ENCODE data around the gene TOX2. TPM values are rescaled to one million over a fixed set of nuclear protein-coding genes. Genes with fewer than 3 reads are reported as not detected.

The TOX2 gene
- total RNA-seq, 1 experiment from 2014 or later, result 85.4 TPM

DNA sequence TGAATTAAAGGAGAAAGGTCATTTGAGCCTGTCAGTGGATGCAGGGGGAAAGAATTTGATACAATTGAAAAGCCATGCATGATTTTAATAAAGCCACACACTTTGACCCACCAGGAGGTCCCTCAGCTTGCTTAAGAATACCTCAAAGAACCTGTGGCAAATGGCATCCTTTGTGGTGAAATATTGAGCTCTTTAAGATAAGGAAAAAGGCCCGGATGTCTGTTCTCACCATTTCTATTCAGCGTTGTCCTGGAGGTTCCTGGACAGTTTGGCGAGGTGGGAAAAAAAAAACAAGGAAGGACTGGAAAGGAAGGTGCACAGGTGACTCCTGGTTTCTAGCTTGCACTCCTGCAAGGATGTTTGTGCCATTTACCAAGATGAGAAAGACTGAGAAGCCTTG is 91.0 kb downstream of the TOX2 start:
- no TSS peak for BruUV-seq (replicated peaks)
- Histone ChIP-seq H3K27me3 (ENCODE audit: control insufficient read depth, insufficient read depth, low read length) (no peaks in the 10 kb centered on the region), H3K36me3 (ENCODE audit: control insufficient read depth, insufficient read depth, low read length) (no peaks in the 10 kb centered on the region), H3K4me3 (ENCODE audit: low read depth in 2 of 2, low read length in 2 of 2) (no peak overlapping the region), H3K9me3 (ENCODE audit: control insufficient read depth, insufficient read depth, low read depth, low read length) (no peaks in the 10 kb centered on the region), H3K27ac (ENCODE audit: low read length) (no peak overlapping the region), H3K4me1 (ENCODE audit: control insufficient read depth, insufficient read depth, low read length) (peaks cover 4% of the 10 kb centered on the region)
- ATAC-seq (no peak), DNase-seq (ENCODE audit: low read depth, low spot score) (no peak)
- in situ Hi-C loops (cut with HindIII; ENCODE audit: low pct_unique_long_range_greater_than_20kb, low sequenced_read_pairs), result no loop called here
- ChIA-PET POLR2A (no interaction called here), CTCF (no interaction called here)
- intact Hi-C loops (cut with micrococcal nuclease; ENCODE audit: unreplicated experiment), result no loop called here
- TF ChIP-seq, protein P1, sequence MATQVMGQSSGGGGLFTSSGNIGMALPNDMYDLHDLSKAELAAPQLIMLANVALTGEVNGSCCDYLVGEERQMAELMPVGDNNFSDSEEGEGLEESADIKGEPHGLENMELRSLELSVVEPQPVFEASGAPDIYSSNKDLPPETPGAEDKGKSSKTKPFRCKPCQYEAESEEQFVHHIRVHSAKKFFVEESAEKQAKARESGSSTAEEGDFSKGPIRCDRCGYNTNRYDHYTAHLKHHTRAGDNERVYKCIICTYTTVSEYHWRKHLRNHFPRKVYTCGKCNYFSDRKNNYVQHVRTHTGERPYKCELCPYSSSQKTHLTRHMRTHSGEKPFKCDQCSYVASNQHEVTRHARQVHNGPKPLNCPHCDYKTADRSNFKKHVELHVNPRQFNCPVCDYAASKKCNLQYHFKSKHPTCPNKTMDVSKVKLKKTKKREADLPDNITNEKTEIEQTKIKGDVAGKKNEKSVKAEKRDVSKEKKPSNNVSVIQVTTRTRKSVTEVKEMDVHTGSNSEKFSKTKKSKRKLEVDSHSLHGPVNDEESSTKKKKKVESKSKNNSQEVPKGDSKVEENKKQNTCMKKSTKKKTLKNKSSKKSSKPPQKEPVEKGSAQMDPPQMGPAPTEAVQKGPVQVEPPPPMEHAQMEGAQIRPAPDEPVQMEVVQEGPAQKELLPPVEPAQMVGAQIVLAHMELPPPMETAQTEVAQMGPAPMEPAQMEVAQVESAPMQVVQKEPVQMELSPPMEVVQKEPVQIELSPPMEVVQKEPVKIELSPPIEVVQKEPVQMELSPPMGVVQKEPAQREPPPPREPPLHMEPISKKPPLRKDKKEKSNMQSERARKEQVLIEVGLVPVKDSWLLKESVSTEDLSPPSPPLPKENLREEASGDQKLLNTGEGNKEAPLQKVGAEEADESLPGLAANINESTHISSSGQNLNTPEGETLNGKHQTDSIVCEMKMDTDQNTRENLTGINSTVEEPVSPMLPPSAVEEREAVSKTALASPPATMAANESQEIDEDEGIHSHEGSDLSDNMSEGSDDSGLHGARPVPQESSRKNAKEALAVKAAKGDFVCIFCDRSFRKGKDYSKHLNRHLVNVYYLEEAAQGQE (IDR thresholded peaks at IDR 0.05; ENCODE audit: insufficient read depth in 1 of 2, low read depth in 2 of 2, low read length in 1 of 2), result no peak
- no peak for TF ChIP-seq SIN3A (IDR thresholded peaks at IDR 0.05; ENCODE audit: borderline replicate concordance, insufficient read depth, low read depth, low read length)
- no peak for TF ChIP-seq TCF7L2 (IDR thresholded peaks at IDR 0.05; ENCODE audit: low read depth, low read length)
- no peak for TF ChIP-seq POLR2AphosphoS5 (IDR thresholded peaks at IDR 0.05; ENCODE audit: low read depth, low read length)
- TF ChIP-seq, protein P2, sequence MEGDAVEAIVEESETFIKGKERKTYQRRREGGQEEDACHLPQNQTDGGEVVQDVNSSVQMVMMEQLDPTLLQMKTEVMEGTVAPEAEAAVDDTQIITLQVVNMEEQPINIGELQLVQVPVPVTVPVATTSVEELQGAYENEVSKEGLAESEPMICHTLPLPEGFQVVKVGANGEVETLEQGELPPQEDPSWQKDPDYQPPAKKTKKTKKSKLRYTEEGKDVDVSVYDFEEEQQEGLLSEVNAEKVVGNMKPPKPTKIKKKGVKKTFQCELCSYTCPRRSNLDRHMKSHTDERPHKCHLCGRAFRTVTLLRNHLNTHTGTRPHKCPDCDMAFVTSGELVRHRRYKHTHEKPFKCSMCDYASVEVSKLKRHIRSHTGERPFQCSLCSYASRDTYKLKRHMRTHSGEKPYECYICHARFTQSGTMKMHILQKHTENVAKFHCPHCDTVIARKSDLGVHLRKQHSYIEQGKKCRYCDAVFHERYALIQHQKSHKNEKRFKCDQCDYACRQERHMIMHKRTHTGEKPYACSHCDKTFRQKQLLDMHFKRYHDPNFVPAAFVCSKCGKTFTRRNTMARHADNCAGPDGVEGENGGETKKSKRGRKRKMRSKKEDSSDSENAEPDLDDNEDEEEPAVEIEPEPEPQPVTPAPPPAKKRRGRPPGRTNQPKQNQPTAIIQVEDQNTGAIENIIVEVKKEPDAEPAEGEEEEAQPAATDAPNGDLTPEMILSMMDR (IDR thresholded peaks at IDR 0.05), result no peak

DNA sequence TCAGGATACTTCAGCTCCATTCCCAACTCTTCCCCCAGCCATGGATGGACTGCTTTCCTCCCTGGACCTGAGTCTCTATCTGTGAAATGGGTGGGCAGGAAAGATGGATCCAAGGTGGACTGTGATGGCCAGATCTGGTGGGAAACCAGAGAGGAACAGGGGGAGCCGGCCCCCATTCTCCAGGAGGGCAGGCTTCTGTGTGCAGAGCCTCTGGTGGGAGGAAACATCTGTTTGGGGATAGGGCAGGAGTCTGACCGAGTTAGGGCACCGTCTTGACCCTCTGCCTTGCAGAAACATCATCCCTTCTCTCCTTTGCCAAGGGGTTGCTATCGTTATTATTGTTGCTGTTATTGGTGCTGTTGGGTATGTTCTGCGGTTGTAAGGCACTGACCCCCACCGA is 91.5 kb downstream of the TOX2 start:
- no TSS peak for BruUV-seq (replicated peaks)
- no peak overlapping the region for H3K27ac ChIP-seq (ENCODE audit: low read length)
- no peaks in the 10 kb centered on the region for H3K9me3 ChIP-seq (ENCODE audit: control insufficient read depth, insufficient read depth, low read depth, low read length)
- H3K4me3 ChIP-seq (ENCODE audit: low read depth in 2 of 2, low read length in 2 of 2), result no peak overlapping the region
- TF ChIP-seq POLR2AphosphoS5 (IDR thresholded peaks at IDR 0.05; ENCODE audit: low read depth, low read length) (no peak), SIN3A (IDR thresholded peaks at IDR 0.05; ENCODE audit: borderline replicate concordance, insufficient read depth, low read depth, low read length) (no peak), TCF7L2 (IDR thresholded peaks at IDR 0.05; ENCODE audit: low read depth, low read length) (no peak)
- TF ChIP-seq, protein P1 (IDR thresholded peaks at IDR 0.05; ENCODE audit: insufficient read depth in 1 of 2, low read depth in 2 of 2, low read length in 1 of 2), result no peak
- TF ChIP-seq, protein P2 (IDR thresholded peaks at IDR 0.05), result no peak
- DNase-seq (ENCODE audit: low read depth, low spot score), result no peak
- H3K27me3 ChIP-seq (ENCODE audit: control insufficient read depth, insufficient read depth, low read length), result no peaks in the 10 kb centered on the region
- H3K4me1 ChIP-seq (ENCODE audit: control insufficient read depth, insufficient read depth, low read length), result peaks cover 4% of the 10 kb centered on the region
- no peak for ATAC-seq
- ChIA-PET POLR2A (no interaction called here), CTCF (no interaction called here)
- in situ Hi-C loops (cut with HindIII; ENCODE audit: low pct_unique_long_range_greater_than_20kb, low sequenced_read_pairs) (no loop called here), intact Hi-C loops (cut with micrococcal nuclease; ENCODE audit: unreplicated experiment) (no loop called here)
- H3K36me3 ChIP-seq (ENCODE audit: control insufficient read depth, insufficient read depth, low read length), result no peaks in the 10 kb centered on the region

All from Panc1 (cell line).